Stimulated activated naive CD8-positive, alpha-beta T cell treated with anti-CD3 and anti-CD28 coated beads, Interleukin-15, Interleukin-2, amounts not matched to agents 100 U/mL and 50 U/mL, for 24 hours (primary cell): ENCODE data around the gene PHLDA2.

Source experiments
- ATAC-seq: fragments of 150-1000 bp; cut with Tn5 transposase; one replicate; pipeline ENCODE4 v1.10.0; 2021
- DNase-seq: peaks from one replicate; pipeline ENCODE4 v3.0.0; 2021

Gene PHLDA2

DNA sequence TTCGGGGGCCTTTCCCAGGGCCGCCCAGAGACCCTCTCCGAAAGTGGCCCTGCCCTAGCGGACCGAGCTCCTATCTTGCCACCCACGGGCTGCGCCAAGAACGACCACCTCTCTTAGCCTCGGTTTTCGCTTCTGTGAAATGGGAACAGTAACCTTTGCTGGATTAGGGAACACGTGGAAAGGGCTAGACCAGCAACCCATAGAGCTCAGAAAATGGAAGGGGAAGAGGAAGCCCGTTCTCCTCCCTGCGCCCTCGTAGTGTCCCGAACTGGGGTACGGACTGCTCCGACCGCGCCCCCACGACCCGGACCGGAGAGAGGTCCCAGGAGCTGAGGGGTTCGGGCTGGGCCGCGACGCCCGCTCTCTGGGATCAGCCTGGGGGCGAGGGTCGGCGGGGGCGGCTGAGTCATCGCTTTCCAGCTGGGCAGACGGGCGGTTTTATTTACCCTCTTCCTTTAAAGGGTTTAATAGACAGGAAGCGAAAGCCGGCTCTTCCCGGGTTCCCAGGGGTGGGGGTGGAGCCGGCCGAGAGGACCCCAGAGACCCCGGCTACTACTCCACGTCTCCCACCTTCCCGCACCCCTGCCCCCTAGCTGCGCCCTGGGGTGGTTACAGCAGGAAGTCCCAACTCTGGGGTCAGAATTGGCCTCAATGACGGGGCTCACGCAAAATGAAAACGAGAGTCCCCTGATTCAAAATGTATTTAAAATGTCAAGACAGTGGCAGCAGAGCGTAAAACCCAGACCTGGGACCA, 907 bp upstream of the PHLDA2 start:
- peak; percentile 42 for ATAC-seq
- DNase-seq = peak; percentile 71

DNA sequence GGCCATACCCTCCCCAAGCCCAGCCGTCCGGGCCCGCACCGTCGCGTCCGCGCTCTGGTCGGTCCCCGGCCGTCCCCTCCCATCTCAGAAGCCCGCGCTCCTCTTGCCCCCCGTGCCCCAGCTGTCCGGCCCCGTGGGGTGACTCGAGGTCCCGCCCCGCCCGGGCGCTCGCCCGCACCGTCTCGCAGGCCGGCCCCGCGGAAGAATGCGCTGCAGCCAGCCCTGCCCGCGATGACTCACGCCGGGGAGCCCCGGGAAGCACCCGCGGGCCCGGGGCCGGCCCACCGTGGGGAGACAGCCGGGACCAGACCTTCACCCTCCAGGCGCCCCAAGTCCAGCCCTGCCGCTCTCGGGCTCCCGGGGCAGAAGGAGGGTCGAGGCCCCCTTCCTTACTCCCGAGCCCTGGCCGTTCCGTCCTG, 320 bp upstream of the PHLDA2 start:
- ATAC-seq = peak; percentile 42

DNA sequence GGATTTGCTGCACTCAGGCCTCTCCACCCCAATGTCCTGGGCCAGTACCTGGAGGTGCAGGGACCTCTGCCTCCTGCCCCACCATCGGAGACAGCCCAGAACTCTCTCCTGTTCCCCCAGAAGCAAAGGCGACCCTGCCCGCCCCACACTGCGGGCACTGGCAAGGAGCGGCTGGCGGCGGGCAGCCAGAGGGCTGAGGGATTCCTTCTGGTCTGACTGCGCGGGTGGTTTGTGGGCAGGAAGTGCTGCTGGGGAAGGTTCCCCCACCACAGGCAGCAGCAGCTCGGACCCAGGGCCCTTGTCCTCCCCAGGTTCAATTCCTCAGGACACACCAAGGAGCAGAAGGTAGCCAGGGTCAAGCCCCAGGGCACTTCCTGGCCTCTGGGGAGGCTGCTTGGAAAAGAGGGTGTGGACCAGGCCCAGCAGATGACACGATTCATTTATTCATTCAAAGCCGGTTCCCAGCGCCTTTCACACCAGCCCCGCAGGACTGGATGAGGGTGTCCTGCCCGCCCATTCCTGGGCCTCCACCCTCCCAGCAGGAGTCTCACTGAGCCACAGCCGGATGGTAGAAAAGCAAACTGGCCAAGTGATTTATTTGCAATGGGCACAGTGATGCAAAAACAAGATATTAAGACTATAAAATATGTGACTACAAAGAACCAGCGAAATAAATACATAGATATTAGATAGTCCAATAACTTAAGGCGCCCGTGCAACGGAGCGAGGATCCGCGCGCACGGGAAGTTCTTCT, 1.2 kb downstream of the PHLDA2 start:
- DNase-seq (no peak), ATAC-seq (no peak)

More for the DNA sequence above, 320 bp upstream of the PHLDA2 start:
- peak; percentile 78 for DNase-seq

DNA sequence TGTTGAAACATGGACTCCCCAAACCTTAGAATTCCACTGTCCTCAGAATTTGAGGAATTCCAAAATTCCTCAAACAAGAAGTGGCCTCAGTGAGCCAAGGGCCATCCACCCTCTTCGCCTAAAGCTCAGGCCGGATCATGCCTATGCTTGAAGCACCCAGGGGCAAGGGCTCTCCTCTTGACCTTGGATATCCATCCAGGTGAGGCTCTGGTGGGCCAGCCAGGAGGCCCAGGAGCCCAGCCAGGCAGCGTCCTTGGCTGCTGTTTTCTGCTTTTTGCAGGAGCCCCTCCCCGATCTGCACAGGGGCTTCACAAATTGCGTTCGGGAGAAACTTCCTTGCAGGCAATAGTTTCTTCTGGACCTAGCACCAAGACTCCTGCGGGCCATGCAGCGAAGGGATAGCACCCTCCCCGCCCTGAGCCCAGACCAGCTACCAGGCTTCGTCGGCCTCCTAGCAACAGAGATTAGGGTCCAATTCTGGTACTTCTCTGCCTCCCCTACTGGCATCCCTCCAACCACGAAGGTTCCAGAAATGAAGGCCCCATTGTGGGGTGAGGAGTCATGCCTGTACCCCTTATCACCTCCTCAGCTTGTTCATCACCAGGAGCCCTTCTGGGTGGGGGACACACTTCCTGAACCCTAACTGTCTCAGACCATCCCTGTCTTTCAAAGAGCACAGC, 2.0 kb downstream of the PHLDA2 start:
- no peak for DNase-seq
- ATAC-seq = no peak

DNA sequence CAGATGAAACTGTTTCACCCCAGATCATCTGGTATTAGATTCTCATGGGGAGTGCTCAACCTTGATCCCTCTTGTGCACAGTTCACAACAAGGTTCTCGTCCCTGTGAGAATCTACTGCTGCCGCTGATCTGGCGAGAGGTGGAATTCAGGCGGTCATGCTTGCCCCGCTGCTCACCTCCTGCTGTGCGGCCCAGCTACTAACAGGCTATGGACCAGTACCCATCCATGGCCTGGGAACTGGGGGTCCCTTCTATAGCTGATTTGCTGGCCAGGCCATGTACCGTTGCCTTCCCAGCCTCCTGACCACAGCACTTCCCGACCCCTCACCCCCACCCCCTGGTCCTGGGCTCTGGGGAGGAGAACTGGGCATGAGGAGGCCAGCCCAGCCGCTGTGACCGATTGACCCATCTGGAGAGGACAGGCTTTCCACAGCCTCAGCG, 2.6 kb downstream of the PHLDA2 start:
- DNase-seq = no peak
- no peak for ATAC-seq

DNA sequence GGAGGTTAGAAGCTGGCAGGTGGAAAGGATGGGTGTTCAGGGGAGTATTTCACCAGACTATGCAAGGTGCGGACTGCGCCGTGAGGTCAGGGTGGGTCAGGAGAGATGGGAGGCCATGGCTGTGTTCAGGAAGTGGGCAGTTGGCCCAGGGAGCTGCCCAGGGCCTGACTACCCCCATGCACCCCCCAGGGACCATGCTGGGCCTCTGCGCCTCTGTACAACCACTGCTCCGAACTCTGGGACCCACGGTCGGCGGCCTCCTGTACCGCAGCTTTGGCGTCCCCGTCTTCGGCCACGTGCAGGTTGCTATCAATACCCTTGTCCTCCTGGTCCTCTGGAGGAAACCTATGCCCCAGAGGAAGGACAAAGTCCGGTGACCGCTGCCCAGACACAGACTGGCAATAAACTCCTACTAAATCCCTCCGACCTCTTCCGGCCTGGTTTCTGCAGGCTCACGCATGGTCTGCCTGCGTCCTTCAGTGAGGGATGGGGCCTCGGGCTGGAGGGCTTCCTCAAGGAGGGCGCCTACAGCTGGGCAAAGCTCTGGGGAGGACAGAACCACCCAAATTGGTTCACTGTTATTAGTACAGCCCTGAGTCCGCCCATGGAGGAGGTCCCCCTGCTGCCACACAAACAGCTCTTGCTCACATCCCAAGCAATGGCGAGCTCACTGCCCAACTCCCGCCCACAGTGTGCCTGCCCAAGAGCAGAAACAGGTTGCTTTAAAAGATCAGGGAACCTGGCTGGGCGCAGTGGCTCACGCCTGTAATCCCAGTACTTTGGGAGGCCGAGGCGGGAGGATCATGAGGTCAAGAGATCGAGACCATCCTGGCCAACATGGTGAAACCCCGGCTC, 4.2 kb downstream of the PHLDA2 start:
- no peak for DNase-seq
- no peak for ATAC-seq

DNA sequence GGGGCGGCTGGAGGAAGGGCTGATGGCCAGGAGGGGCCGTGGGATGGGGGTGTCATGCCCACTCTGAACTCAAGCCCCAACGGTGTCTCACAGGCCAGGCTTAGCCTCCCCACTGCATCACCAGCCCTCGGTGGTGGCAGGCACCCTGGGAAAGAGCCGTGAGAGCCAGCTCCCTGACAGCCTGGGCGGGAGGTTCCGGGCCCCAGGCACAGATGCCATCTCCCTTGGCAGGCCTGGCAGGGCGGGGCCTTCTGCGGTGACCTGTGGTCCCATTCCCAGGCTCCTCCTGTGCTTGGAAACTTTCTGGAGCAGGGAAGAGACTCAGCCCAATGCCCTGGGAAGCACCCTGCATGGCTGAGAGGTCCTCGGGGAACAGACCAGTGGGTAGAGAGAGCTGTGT, 4.8 kb downstream of the PHLDA2 start:
- DNase-seq (no peak), ATAC-seq (no peak)

DNA sequence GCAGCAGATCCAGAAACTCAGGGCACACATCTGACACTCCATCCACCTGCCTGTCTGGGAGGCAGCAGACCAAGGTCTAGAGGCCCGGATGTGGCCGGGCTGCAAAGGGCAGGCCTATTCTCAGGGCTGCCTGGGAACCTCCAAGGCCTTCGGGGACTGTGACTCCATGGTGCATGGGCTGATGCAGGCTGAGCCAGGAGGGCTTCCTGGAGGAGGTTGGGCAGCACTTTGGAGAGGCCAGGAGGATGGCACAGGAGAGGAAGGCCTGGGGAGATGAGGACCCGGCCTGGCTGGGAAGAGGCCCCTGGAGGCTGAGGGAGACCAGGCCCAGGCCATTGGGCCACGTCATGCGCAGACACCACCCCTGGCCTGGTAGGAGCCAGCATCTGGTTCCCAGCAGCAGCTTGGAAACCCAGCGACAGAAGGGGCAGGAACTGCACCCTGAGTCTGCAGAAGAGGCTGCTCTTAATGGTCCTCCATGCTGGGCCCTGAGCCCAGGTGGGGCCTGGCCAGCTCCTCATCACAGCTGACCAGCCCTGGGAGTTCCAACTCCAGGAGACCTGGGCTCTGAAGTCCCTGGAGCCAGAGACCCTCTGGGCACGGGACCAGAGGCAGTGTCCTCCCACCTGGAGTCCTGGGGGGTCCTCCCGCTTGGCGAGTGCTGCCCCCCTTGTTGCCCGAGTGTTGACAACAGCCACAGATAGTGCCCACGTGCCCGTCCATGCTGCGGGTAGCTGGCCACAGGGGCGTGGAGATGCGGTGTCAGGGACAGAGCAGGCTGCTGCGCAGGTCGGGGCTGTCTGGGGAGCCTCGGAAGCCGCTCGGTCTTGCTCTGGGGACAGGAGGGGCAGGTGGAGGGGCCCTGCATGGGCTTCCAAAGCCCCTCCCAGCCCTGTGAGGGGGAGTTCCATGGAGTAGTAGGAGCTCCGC, 5.5 kb downstream of the PHLDA2 start:
- ATAC-seq (no peak), DNase-seq (no peak)

DNA sequence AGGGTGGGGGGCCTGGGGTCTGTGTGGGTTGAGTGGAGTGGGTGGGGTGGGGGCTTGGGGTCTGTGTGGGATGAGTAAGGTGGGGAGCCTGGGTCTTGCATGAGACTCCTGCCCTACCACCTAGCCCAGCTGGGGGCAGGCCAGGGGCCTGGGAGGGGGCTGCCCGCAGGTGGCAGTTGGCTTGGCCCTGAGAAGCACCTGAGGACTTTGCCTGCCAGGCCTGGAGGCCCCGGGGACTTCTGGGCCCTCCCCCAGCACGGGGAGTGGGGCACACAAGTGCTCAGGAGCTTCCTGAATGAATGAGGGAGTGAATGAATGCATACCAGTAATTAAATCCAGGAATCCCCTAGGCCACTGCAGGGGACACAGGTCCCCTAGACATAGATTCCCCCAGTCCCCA, 6.6 kb downstream of the PHLDA2 start:
- no peak for ATAC-seq
- no peak for DNase-seq

DNA sequence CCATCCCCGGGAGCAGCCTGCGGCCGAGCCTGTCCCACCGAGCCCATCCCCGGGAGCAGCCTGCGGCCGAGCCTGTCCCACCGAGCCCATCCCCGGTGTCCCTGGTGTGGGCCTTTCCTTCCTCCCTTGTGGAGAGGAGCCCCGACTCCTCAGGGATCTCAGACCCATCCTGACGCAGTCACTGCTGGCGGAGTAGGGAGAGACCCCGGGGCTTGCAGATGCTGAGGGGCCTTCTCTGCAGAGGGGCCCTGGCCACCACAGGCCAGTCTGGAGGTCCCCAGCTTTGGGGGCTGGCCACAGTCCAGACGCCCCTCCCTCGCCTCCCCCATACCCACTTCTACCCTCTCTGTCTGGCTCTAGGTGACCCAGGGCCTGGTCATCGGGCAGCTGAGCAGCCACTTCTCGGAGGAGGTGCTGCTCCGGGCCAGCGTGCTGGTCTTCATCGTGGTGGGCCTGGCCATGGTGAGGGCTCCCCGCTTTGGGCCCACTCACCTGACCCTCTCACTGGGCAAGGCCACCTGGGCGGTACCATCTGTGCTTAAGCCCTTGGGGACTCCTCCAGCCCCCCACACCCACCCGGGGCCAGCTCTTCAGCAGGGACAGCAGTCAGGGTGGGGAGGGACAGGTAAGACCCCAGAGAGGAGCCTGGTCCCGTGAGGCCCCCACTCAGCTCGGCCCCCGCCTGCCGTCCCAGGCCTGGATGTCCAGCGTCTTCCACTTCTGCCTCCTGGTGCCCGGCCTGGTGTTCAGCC, 7.3 kb downstream of the PHLDA2 start:
- DNase-seq (no peak), ATAC-seq (no peak)

DNA sequence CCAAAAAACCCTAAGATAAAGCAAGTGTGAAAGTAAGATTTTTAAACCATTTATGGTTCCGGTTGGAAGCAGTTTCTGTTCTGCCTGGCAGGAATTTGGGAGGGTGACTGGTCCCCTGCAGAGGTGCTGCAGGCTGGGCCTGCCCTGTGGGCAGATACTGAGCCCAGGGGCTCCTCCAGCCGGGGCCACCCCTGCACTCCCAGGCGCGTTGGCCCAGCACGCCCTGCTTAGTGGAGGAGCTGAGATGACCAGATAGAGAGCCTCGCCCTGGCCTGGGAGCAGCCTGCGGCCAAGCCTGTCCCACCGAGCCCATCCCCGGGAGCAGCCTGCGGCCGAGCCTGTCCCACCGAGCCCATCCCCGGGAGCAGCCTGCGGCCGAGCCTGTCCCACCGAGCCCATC, 8.0 kb downstream of the PHLDA2 start:
- no peak for DNase-seq
- no peak for ATAC-seq

DNA sequence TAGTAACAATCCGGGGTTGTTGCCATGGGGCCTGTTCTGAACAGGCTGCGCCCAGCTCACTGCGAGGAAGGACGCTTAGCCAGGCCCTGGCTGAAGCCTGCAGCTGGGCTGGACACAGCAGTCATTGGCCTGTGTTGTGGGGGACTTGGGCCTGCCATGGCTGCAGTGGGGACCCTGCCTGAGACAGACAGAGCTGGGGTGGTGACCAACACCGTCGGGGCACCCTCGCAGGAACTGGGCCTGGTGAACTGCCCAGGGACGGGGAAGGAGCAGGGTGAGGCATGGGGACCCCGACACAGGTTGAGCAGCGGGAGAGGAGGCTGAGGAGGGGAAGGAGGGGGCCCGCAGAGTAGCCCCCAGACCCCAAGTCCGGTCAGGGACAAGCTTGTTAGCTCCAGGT, 8.9 kb downstream of the PHLDA2 start:
- DNase-seq = no peak
- no peak for ATAC-seq

DNA sequence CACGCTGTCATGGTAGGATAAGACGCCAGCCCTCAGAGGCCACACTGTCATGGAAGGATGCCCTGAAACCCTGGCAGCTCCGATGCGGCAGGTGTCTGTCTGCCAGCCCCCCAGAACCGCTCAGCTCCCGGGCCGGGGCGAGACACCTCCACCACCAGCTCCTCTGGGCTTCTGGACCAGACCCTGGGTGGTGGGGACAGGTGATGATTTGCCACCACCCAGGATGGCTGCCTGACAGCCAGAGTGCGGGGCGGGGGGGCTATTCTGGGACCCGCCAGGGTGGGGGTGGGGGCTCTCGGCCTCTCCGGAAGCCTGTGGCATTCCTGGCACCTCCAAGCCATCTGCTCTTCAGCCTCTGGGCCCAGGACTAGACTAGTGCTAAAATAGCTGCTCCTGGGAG, 9.4 kb downstream of the PHLDA2 start:
- DNase-seq = no peak
- ATAC-seq = no peak

DNA sequence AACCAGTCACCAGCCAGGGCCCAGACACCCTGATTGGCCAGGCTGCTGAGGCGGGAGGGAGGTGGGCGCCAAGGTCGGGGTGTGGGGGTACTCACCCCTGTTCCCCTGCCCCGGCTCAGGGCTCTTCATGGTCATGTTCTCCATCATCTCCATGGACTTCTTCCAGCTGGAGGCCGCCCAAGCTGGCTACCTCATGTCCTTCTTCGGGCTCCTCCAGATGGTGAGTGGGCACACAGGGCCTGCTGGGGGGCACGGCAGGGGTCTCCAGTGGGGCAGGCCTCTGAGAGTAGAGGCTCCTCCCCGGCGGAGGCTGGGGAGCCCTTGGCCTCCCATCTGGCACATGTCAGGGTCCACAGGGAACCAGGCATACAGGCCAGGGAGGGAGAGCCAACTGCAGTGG, 10.0 kb downstream of the PHLDA2 start:
- ATAC-seq (no peak), DNase-seq (no peak)

DNA sequence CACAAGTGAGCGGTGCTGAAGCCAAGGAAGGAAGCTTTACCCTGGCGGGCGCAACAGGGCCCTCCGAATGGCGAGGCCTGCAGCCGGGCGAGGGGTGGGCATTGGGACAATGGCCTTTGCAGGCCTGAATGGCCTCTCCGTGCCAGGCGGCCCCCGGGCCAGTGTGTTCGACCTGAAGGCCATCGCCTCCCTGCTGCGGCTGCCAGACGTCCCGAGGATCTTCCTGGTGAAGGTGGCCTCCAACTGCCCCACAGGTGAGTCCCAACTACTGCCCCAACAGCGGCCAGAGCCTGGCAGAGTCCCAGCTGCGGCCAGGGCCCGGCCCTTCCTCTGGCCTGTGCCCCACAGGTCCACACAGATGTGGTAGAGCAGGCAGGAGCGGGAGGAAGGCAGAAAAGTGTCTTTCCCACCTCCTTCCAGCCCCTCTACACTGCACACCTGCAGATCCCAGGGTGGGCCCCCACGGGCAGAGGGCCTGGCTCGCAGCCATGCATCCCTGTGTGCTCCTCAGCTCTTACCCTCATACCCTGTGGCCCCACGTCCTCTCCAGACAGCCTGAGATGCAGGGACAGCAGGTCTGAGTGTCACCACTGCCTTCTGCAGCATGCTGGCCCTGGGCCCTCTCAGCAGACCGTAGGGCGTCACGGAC, 11.3 kb downstream of the PHLDA2 start:
- no peak for ATAC-seq
- no peak for DNase-seq

DNA sequence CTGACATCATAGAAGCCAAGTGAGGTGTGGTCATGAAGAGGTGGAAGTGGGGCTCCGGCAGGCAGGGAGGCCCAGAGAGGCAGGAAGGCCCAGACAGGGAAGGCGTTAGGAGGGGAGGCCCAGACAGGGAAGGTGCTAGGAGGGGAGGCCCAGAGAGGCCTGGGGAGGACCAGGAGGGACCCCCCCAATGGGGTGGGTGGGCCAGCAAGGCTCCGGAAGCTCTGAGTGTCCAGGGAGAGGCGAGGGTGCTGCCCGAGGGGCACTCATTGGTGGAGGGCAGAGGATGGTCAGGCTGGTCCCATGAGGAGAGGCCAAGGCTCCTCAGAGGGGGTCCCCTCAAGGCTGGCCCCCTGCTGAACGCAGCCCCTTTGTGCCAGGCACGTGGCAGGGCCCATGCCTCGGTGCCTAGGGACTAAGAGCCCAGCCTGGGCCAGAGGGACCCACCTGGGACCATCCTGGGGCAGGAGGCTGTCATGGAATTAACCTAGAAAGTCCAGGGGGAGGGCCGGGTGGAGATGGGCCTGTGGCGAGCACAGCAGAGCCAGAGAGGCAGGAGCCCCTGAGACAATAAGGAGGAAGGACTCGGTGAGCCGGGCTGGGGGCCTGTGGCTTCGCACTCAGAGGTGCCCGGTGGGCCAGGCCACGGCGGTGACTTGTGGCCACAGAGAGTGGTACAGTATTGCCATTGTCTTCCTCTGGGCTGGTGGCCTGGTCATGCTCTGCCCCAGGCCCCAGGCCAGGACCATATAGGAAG, 12.2 kb downstream of the PHLDA2 start:
- no peak for DNase-seq
- ATAC-seq = no peak

DNA sequence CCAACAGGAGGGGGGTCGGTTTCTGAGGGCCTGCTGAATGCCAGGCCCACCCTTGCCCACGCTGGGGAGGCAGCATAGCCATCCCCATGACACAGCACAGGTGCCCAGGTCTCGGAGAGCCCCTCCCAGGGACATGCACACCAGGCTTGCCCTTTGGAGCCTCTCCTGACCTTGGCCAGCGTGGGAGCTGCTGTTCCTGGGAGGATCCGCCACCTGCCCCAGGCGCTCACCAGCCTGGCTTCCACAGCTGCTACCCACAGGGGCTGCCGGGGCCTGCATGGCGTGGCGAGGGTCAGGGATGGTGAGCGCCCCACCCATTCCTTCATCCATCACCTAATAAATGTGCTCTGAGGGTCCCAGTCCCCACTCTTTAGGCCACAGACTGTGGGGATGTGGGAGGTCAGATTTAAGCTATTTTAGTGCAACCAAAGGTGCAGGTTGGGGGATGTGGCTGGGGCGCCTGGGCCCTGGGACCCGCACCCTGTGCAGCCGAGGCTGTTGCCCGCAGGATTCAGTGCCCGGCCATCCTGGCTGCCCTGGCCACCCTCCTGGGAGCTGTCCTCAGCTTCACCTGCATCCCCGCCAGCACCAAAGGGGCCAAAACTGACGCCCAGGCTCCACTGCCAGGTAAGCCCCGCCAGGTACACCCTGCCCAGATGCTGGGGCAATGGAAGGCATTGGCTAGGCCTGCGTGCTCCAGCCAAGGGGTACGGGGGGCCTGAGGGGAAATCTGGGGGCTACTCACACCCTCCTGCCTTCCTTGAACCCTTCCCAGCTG, 12.9 kb downstream of the PHLDA2 start:
- ATAC-seq = no peak
- DNase-seq = no peak

DNA sequence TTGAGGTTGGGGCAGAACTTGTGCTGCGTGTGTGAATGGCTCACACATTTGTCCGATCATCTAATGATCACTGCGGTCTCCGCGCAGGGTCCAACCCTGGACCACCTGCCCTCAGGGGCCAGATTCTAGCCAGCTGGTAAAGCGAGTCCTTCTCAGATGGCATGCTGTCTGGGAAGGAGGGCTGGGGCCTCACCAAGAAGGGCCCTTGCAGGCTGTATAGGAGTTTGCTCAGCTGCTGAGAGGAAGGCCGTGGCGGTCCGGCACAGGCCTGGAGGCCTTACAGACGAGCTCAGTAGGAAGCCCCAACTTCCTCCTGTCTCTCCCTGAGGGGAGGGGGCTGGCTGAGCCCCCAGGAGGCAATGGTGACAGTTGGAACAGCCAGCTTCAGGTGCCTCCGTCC, 13.7 kb downstream of the PHLDA2 start:
- ATAC-seq = no peak
- no peak for DNase-seq
